Ureter (tissue), 1 donor: ENCODE data around the gene NUP54. TPM values are rescaled to one million over a fixed set of nuclear protein-coding genes. Genes with fewer than 3 reads are reported as not detected.

Experiments
- DNase-seq: peaks from one replicate; pipeline ENCODE4 v3.0.0-alpha.2; 2020; ENCODE audit warnings: low spot score
- total RNA-seq: library from RNA; stranded (reverse); gene quantifications from one replicate; pipeline ENCODE4 v1.2.4, GENCODE V29; 2023
- donor health status: DM: yes; HTN: yes; CAD: no.

NUP54 gene, protein sequence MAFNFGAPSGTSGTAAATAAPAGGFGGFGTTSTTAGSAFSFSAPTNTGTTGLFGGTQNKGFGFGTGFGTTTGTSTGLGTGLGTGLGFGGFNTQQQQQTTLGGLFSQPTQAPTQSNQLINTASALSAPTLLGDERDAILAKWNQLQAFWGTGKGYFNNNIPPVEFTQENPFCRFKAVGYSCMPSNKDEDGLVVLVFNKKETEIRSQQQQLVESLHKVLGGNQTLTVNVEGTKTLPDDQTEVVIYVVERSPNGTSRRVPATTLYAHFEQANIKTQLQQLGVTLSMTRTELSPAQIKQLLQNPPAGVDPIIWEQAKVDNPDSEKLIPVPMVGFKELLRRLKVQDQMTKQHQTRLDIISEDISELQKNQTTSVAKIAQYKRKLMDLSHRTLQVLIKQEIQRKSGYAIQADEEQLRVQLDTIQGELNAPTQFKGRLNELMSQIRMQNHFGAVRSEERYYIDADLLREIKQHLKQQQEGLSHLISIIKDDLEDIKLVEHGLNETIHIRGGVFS
- 47.2 TPM for total RNA-seq

DNA sequence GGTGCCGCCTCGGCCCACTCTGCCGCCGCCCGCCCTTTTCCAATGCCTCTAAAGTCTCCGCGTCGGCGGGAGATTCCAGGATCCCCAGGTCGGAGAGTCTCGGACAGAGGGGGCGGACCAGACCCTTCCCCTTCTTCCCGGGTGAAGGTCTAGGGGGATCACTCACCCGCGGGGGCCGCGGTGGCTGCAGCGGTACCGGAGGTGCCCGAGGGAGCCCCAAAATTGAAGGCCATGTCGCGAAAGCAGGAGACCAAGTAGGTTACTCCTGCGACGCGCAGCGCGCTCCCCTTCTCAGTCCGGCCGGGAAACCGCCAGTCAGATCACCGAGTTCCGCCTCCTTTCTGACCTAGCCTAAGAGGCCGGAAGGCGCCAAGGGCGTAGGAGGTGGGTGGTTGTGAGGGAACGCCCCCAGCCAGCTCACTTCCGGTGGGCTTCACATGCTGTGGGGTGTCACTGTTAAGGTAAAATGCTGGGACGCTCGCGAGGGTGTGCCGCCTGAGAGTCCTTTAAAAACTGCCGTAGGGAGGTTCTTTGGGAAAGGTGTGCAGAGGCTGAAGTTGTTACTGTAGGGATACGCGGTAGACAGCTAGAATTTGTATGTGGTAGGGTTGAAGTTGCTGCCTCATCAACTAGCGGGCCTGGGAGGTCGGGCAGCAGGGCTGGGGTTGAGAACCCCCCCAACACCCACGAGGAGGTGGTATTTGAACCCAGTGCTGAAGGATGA lies at the start of gene NUP54:
TSS of gene NUP54 (minus strand) at position 256 of the 724 bp plus-strand sequence. CDS start at position 233, 23 bp downstream.
- DNase-seq, result peak; percentile 96

DNA sequence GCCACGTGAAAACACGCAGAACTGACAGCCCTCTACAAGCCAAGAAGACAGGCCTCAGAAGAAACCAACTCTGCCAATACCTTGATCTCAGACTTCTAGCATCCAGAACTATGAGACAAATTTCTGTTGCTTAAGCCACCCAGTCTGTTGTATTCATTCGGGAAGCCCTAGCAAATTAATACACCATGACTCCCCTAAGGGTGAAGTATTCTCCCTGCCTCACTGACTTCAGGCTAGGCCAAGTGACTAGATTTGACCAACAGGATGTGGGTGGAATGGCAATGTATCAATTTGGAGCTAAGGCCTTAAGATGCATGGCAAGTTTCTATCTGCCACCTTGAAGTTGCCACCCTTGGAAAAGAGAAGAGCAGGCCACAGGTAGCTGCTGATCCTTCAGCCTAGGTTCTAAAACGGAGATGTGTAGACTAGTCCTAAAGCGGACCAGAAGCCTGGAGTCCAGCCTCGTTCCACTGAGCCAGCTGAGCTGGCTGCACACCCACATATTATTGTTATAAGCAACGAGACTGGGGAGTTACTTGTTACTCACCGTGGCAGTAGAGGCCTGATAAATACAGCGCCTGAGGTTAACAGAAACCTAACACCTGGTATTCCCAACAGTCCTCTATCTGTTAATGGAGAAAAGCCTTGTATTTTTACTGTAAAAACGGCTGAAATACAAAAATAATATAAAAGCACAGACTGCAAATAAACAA lies 49.0 kb upstream of the NUP54 start:
- no peak for DNase-seq

DNA sequence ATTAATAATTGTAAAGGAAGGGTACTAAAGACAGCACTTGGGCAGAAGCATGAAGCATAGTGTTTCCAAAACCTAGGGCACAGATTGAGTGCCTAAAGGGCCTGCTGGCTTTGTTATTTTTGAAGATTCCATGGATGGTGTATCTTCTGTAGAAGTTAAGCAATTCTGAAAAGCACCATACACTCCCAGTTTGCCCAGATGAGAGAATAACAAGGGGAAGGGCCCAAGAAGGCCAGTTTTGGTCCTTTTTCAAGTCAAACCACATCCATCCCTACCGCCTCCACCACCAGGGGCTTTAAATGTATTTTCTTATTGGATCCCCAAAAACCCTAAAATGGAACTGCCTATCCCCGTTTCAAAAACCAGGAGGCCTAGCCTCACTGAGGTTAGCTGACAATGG lies 48.2 kb upstream of the NUP54 start:
- no peak for DNase-seq

DNA sequence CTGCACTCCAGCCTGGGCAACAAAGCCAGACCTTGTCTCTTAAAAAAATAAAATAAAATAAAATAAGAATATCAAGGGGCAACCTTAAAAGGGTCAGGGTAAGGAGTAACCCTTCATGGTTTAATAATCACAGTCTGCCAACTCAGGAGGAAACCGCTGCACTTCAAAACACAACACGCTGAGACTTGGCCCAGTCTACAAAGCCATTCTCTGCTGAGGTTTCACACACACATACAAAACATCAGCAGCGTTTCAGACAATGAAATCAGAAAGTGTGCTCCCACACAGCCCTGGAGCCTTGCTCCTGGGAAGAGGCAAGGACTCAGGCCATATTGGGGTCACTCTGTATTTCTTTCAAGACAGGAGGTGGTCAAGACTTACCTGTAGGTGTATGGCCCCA lies 47.1 kb upstream of the NUP54 start:
- DNase-seq, result no peak

DNA sequence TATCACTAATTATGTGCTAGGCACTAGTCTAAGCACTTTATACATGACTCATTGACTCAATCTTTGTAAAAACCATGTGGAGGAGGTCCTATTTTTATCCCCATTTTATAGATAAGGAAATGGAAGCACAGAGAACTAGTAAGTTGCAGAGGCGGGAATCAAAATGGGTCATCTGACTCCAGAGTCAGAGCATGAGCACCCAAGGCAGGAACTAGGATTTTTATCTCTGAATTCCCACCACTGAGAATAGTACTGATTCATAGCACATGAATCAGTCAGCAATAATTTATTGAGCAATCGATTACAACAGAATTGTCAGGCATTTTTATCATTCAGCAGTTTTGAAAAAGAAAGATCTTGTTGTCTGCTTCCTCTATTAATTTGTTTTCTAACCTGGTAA lies 46.1 kb upstream of the NUP54 start:
- no peak for DNase-seq

DNA sequence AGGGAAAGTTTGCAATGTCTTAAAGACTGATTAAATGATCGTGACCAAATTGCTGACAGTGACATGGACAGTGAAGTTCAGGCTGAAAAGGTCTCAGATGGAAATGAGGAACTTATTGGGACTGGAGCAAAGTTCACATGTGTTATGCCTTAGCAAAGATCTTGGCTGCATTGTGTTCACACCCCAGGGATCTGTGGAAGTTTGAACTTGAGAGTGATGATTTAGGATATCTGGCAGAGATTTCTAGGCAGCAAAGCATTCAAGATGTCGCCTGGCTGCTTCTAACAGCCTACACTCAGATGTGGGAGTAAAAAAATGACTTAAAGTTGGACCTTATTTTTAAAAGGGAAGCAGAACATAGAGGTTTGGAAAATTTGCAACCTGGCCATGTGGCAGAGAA lies 44.0 kb upstream of the NUP54 start:
- no peak for DNase-seq

DNA sequence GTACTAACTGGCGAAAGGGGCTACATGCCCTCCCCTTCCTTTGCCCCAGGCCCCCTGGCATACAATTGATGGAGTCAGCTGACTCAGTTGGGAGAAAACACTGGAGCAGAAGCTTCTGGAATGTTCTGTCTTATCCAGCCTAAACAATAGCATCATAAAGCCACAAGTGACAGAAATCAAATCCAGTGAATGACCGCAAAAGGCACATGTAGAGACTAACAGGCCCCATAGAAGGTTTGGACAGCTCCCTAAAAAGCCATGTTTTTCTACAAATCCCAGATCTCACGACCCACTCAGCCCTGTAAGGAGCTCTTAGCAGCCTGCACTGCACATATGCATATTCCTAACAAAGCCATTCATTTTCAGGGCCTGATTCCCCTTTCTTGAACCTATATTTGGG lies 40.4 kb upstream of the NUP54 start:
- no peak for DNase-seq

DNA sequence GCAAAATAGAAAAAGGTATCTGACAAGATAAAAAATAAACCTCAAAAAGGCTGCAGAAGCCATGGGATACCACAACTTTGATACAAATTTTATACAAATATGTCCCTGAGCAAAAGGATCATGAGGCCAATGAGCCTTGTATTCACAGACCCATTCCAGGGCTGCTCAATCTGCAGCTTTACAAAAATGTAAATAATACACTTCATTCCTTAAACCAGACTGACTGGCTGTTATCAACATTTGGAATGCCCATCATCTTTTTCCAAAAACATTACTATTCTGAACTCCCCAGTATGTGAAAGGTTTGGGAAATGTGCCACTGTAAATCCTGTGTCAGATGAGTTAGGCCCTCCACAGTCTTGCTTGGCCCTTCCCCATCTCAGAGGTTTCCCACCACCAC lies 40.0 kb upstream of the NUP54 start:
- no peak for DNase-seq

DNA sequence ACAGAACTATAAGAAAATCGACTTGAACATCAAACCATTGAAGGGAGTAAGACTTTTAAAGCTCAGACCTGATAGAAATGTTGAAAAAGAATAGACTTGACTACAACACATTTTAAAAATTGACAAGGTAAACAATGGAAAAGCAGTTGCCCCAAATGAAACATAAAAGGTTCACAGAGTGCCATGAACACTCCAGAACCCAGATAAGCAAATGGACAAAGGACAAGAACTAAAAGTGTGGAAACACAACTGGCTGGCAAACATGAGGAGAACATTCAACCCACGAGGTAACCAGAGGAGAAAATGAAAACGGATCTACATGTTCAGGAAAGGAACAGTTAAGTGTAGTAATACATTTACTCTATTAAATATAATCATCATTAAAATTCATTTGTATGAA lies 39.0 kb upstream of the NUP54 start:
- no peak for DNase-seq

DNA sequence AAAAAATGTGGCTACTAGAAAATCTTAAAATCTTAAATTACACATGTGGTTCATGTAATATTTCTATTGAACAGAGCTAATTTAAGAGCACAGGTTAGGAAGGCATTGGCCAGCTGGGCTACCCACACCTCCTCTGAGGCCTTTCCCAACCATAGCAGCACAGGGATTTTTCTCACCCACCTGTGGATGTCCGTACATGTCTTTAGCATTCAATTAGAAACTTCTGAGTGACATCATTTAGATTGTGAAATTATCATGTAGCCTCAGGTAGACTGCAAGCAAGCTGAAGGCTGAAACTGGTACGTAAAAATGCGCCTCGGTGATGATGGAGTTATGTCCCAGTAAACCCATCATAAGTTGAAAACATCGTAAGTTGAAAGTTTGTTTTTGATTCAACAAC lies 34.3 kb upstream of the NUP54 start:
- DNase-seq, result no peak

DNA sequence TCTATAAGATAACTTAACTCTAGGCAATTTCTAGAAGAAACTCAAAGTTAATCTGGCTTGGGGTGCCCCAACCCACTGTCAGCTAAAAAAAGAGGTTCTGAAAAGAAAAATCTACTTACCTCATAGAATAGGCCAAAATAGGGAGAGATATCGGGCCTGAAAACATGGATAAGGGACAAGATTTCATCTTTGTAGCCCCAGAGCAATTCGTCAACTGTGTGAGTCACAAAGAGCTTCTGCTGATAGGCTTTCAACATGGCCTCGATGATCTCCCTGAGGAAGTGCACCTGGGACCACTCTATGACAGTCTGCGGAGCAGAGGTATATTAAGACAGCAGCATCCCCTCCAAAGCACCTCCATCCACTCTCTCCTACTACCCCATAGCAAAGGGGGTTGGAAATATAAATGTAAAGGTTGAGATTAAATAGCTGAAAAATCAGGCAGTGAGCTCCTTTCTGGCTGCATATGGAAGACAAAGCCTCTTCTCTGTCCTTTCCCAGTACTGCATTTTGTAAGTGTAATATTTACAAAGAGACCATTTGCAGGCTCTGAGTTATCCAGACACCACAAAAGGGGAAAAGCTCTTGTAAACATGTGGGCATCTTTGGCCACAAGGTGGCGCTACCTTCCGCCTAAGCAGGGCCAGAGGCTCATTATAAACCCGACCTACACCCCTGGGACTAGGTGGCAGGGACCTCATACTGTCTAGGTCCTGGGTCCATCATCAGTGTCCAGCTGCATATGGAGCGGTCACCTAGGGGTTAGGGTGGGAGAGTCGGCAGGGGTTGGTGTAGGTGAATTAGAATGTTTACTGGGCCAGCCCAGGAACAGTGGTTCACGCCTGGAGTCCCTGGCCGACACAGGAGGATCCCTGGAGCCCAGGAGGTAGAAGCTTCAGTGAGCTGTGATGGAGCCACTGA lies 31.5 kb upstream of the NUP54 start:
- DNase-seq, result peak; percentile 85

DNA sequence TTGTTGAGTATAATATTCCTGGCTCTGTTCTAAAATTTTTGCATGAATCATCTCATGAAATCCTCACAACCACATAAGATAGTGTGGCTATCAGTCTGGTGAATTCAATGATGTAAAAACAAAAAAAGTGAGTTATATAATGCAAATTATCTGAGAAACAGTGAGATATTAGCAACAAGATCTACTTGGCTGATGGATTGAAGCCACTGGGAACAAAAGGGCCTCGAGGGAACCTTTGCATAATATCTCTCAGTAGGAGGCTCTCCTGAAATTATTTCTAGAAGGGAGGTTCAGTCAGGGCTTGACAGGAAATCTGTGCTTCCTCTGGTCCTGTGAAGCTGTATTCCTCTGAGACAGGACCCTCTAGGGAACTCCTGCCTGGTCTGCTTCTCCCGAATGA lies 30.1 kb upstream of the NUP54 start:
- no peak for DNase-seq

DNA sequence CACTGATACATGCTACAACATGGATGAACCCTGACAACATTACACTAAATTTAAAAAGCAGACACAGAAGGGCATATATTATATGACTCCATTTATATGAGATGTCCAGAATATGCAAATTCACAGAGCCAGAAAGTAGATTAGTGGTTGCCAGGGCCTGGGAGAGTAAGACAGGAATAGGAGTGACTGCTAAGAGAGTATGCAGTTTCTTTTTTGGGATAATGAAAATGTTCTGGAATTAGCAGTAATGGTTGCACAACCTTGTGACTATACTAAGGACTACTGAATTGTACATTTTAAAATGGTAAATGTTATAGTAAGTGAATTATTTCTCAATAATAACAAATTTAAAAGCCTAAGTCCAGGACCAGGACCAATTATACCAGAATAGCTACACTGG lies 29.5 kb upstream of the NUP54 start:
- no peak for DNase-seq

DNA sequence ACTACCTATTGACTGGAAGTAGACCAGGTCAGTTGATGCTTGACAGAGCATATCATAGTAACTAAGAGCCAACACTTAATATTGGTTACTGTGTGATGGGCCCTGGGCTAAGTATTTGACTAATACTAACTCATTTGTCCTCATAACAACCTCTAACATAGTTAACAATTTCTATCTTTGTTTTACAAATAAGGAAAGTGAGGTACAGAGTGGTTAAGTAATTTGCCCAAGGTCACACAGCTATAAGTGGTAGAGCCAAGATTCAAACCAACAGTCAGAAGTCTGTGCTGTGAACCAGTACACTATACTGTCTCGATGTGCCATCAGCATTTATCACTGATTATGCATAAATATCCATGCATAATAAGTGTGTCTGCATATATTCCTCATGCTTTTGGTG lies 27.1 kb upstream of the NUP54 start:
- no peak for DNase-seq

DNA sequence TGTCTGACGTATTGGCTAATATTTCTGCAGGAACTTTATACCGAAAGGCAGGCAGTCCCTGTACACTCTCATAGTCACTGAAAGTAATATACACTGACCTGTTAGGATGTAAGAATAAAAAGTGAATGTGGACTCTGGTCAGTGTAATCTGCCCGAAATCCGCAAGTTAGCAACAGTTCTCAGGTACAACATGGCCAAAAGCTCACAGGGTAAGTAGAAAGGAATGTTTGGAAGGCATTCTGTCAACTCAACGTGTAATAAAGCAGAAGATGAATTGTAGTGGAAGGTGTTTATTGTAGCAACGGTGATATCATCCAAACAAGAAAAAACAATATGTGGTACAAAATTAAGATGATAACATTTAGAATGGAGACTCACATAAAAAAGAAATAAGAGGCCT lies 26.0 kb upstream of the NUP54 start:
- no peak for DNase-seq

DNA sequence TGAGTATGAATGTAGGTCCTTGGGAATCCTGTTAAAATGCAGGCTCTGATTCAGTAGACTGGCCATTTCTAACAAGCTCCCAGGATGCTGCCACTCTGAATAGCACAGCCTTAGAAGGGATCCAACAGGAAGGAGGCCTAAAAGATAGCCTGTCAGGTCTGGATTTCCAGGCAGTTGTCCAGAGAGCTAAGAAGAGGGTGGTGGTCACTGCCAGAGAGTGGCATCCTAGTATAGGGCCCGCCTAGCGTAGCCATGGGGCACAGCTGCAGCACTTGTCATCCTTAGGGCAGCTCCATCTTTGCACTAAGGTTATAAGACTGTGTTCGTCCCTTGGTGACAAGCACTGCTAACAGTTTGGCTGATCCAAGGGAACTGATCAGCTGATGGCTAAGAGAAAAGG lies 20.5 kb upstream of the NUP54 start:
- no peak for DNase-seq

DNA sequence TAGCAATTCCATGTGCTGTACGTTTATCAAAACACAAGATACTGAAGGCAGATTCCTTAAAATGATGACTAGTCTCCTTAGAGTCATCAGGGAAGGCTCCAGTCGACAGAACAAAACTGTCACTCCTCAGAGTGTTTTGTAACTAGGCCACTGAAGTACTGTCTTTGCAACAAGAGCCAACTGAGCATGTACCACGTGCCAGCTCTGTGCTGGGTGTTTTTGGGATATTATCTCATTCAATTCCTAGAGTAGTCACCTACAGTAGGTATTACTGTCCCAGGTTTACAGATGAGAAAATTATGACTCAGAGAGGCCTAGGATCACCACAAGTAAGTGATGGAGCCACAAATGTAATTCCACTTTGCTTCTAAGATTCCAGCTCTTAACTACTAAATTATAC lies 18.3 kb upstream of the NUP54 start:
- DNase-seq, result no peak

DNA sequence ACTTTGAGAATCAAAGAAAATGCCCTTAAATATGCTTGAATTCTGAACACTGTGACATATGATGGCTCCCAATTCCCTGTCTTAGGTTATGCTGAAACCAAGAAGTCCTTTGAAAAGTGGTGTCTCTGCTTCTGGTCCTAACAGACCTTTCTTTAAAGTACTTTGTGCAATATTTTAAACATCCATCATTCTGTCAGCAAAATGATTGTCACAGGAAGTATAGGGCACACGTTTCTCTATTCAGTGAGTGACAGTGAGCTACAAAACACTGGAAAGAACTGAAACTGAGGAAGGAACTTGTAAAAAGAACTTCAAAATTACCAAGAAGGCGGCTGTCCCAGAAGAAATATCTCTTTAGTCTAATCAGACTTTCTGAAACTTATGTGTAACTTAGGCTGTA lies 12.2 kb upstream of the NUP54 start:
- DNase-seq, result no peak

DNA sequence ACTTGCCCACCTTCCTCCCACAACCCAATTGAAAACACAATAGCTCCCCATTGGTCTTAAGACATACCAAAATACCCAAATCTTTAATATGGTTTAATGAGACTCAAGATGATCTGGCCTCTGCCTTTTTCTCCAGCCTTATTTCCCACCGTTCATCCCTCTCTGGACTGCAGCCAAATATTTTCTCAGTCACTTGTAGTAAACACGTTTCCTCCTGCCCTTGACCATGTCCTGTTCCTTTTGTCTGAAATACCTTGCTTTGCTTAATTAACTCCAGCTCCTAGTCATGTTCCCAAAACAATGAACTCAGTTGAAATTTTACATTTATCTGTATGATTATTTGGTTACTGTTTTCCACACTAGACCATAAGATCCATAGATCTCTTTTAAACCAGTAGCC lies 8.4 kb upstream of the NUP54 start:
- DNase-seq, result no peak

DNA sequence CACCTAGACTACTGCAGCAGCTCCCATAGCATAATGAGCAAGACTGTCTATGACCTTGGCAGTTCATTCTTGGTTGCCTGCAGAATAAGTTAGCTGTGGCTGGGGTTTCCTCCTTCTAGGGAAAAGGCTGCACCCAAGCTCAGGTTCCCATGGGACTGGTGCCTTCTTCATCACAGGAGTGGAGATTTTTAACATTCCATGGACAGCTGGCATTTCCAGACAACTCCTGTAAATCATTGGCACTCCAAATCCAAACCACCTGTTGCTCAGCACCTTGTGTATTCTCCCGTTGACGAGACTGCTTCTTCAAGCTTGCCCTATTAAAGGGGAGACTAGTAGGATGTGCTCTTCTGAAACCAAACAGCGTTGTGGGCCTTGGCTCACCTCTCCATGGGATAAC lies 7.8 kb upstream of the NUP54 start:
- DNase-seq, result no peak

DNA sequence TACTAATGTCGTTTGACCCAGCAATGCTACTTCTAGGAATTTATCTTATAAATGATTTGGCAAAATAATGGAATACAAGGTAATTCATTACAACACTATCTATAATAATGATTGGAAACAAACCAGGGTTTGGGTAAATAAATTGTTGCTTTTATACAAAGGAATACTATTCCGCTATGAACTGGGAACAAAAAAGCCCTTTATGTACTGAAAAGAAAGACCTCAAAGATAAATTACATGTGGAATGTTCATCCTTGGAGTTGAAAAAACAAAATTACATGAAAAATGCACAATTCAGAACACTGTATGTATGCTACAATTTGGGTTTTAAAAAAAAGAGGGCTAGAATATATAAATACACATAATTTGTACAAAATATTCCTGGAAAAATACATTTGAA lies 5.2 kb upstream of the NUP54 start:
- DNase-seq, result no peak
